ENCODE measurements around the gene HMGXB3.
"Not testable (repeated sequence)": the region's sequence is repeated elsewhere in the genome, so short reads cannot be mapped to it uniquely, and the experiment has no call there.

HMGXB3 gene

DNA sequence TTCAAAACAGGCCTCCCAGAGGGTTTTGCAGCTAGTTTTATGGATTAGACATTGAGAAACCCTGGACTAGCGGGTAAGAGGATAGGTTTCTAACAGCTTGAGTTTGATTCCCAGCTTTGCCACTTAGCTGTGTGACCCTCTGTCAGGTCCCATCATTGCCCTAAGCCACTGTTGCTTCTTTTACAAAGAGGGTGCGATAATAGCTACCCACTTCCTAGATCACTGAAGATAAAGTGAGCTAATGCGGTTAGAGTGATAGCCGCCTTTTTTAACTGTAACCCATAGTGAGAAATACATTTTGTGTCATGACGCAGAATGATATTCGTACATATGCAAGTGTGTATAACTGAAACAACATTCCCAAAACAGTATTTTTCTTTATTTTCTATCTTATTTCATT is 45.5 kb downstream of the HMGXB3 start:
- TF ChIP-seq ZNF274 (IDR thresholded peaks at IDR 0.05; ENCODE audit: low read depth, low read length) = no peak

DNA sequence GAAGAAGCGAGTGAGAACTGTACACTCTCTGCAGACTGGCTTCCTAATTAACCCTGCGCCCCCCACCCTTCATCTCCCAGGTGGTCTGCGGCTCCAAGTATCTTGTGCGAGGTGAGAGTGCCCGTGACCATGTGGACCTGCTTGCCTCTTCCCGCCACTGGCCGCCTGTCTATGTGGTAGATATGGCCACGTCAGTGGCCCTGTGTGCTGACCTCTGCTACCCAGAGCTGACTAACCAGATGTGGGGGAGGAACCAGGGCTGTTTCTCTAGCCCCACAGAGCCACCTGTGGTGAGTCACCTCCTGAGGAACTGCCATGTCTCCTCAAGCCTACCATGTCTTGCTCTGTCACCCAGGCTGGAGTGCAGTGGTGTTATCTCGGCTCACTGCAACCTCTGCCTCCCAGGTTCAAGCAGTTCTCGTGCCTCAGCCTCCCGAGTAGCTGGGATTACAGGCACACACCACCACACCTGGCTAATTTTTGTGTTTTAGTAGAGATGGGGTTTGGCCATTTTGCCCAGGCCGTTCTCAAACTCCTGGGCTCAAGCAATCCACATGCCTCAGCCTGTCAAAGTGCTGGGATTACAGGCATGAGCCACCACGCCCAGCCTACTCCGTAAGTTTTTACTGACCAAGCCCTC is 49.8 kb downstream of the HMGXB3 start:
- H3K4me3 ChIP-seq (ENCODE audit: low read length) = not testable (repeated sequence)

More for the DNA sequence above, 45.5 kb downstream of the HMGXB3 start:
- no peak overlapping the region for H3K4me3 ChIP-seq (ENCODE audit: low read length)

DNA sequence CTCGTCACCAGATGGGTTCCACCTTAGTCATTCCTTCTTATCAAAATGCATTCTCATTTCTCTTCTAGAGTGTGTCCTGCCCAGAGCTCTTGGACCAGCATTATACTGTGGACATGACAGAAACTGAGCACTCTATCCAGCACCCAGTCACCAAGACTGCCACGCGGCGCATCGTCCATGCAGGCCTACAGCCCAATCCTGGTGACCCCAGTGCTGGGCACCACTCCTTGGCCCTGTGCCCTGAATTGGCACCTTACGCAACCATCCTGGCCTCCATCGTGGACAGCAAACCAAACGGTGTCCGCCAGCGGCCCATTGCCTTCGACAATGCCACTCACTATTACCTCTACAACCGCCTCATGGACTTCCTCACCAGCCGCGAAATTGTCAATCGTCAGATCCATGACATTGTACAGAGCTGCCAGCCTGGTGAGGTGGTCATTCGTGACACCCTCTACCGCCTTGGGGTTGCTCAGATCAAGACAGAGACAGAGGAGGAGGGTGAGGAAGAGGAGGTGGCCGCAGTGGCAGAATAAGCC is 51.2 kb downstream of the HMGXB3 start:
- TF ChIP-seq ZNF274 (IDR thresholded peaks at IDR 0.05; ENCODE audit: low read depth, low read length) = no peak
- H3K4me3 ChIP-seq (ENCODE audit: low read length) = no peak overlapping the region

DNA sequence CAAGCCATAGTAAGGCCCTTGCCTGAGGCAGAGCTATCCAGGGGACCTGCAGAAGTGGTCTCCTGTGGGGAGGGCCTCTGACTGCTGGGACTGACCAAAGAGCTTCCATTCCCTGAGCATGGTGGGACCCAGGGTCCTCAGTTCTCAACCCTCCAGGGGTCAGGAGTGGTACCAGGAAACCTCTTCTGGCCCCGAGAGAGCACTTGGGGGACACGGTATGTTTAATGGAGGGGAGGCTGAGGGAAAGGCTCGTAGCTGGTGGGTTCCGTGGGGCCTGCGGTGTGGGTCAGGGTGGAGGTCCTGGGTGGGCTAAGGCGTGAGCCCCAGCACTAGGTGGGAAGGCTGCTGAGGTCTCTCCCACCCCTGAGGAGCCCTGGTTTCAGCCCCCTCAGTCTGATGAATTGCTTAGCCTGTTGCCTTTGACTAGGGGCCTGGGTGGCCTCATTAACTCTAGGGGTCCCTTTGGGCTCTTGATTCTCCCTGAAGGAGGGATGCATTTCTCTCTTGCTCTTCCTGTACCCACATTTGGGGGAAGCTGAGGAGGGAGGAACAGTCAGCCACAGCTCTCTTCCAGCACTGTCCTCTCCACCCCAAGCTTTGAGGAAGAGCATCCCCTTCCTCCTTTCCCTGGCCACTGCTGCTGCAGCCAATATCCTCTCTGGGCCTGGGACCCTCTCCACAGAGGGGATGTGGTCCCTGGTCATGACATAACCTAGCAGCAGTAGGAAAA is 51.9 kb downstream of the HMGXB3 start:
- no peak overlapping the region for H3K4me3 ChIP-seq (ENCODE audit: low read length)
- no peak for TF ChIP-seq ZNF274 (IDR thresholded peaks at IDR 0.05; ENCODE audit: low read depth, low read length)

DNA sequence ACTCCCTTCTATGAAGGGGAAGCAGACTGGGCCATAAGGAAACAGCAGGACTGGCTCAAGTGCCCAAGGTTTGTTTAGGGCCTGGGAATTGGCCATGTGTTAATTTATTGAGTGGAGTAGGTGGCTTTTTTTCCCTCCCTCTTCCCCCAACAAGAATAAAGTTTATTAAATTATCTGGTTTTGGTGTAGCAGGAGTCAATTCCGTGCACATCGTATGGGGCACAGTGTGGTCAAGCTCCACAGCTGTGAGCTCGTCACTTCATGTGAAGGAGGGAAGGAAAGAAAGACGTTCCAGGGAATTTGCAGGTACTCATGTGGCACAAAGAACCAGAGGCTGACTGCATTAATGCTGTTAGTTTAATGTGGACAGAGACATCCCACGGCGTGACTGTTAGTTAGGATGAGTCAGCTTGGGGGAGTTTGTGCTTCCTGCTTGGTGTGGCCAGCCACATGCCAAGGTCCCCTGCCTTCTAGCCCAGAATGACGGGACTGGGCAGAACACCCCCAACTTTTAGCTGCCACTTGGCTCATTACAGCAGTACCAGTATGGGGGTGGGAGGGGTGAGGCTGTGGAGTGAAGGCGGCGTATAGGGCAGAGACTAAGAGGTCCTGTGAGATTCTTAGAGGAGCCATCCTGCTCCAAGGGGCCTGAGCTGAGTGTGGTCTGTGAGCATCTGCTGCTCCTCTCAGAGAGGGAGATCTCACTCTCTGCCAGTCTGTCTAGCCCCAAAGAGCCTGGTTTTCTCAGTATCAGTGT is 52.6 kb downstream of the HMGXB3 start:
- TF ChIP-seq ZNF274 (IDR thresholded peaks at IDR 0.05; ENCODE audit: low read depth, low read length) = no peak
- no peak overlapping the region for H3K4me3 ChIP-seq (ENCODE audit: low read length)

DNA sequence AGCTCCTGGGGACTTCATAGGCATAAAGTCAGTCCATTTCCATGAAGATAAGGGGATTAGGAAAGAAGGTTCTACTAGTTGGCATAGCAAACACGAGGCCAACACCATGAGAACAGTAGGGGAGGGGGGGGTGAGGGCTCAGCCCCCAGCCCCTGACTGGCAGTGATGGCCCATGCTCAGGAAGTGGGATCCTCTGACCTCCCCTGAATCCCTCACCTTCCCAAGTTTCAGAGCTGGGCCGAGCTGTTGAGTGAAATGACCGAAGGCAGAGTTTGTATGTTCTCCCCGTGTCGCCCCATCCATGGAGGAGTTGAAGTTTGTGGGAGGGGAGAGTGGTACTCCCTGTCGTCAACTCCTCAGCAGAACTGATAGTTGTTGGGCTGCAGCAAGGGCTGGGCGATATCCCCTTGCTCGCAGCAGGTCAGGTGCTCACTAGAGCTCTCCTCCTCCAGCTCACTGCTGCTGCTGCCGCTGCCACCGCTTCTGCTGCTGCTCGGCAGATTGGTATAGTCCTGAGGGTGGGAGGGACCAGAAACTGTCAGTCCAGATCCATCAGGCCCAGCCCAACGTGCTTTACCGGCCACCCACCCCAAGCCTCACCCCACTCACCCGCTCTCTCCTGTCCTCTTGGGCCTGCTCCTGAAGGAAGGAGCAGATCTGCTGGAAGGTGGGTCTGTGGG is 53.3 kb downstream of the HMGXB3 start:
- TF ChIP-seq ZNF274 (IDR thresholded peaks at IDR 0.05; ENCODE audit: low read depth, low read length) = no peak
- no peak overlapping the region for H3K4me3 ChIP-seq (ENCODE audit: low read length)

DNA sequence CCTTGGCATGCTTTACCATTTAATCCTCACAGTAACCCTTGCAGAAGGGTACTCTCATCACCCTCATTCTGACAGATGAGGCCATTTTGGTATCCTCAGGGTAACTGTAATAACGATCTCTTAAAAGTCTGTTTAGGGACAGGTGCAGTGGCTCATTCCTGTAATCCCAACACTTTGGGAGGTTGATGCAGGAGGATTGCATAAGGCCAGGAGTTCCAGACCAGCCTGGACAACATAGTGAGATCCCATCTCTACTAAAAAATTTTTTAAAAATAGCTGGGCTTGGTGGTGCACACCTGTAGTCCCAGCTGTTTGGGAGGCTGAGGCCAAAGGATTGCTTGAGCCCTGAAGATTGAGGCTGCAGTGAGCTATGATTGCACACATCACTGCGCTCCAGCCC is 54.0 kb downstream of the HMGXB3 start:
- TF ChIP-seq ZNF274 (IDR thresholded peaks at IDR 0.05; ENCODE audit: low read depth, low read length) = no peak
- no peak overlapping the region for H3K4me3 ChIP-seq (ENCODE audit: low read length)

DNA sequence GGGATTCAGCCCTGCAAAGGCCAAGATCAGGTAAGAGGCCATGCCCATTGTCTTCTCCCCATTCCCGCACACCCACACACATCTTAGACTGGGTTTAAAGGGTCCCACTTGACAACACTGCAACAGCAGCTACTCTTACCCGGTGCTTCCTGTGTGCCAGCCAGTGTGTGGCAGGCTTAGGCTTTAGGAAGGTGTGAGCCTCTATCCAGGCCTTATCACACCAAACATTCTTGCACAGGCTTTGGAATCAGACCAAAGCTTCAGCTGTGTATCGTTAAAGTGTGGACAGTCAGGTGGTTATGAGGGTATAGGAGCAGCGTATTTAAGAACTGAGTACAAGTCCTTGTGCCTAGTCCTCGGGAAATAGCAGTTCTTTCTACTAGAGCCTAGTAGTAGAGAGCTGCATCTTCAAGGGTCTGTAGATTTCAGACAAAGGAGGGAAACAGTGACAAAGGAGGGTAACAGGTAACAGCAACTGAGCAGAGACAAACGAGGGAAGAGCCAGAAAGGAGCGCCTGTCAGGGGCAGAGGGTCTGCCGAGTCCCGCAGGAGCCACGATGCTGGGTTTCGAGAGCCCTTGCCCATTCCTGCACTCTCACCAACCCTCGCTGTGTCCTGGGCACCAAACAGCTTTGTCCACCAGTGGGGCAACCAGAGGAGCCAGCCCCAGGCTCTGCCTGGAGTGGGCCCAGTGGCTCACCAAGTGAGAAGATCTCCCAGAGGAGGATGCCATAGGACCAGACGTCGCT is 55.0 kb downstream of the HMGXB3 start:
- TF ChIP-seq ZNF274 (IDR thresholded peaks at IDR 0.05; ENCODE audit: low read depth, low read length) = no peak
- no peak overlapping the region for H3K4me3 ChIP-seq (ENCODE audit: low read length)

DNA sequence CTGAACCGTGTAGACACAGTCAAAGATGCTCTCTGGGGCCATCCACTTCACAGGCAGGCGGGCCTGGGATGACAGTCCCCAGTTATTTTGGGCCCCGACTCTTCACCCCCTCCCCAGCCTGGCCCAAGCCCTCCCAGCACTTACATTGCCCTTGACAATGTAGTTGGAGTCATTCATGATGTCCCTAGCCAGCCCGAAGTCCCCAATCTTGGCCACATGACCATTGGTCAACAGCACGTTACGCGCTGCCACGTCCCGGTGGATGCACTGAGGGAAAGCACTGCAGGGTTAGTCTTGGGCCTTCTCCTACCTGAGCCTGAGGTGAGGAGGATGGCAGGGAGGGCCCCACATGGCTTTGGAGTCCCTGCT is 55.5 kb downstream of the HMGXB3 start:
- no peak overlapping the region for H3K4me3 ChIP-seq (ENCODE audit: low read length)
- no peak for TF ChIP-seq ZNF274 (IDR thresholded peaks at IDR 0.05; ENCODE audit: low read depth, low read length)

DNA sequence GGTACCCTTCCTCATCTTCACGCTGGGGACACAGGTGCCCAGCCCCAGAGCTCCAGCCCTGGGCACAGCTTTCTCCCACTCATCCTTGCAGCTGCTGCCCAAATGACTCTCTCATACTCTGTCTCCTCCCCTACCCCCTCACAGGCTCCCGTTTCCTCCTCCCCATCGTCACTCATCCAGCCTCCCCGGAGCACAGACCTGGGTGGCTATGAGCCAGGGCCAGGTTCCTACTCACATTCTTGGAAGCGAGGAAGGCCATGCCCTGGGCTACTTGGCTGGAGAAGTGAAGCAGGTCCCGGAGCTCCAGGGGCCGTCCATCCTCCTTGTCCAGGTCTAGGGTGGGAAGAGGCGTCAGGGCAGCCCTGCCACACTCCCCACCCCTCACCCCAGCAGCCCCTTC is 56.5 kb downstream of the HMGXB3 start:
- TF ChIP-seq ZNF274 (IDR thresholded peaks at IDR 0.05; ENCODE audit: low read depth, low read length) = no peak
- no peak overlapping the region for H3K4me3 ChIP-seq (ENCODE audit: low read length)

DNA sequence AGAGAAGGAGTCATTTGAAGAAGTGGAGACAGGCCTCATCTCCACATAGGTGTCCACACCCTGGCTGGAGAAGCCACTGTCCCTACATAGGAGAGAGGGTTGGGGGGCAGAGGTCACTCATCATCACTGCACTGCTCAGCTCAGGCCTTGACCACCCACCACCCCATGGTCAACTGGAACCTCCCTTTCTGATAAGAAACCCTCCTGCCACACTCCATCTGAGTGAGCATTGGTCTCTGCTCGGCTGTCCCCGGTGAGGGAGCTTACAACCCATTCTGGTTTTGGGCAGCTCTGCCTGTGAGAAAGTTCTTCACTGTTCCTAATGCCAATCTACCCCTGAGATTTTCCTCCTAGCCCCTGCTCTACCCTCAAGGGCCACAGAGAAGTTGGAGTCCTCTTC is 57.0 kb downstream of the HMGXB3 start:
- H3K4me3 ChIP-seq (ENCODE audit: low read length) = no peak overlapping the region
- TF ChIP-seq ZNF274 (IDR thresholded peaks at IDR 0.05; ENCODE audit: low read depth, low read length) = no peak

DNA sequence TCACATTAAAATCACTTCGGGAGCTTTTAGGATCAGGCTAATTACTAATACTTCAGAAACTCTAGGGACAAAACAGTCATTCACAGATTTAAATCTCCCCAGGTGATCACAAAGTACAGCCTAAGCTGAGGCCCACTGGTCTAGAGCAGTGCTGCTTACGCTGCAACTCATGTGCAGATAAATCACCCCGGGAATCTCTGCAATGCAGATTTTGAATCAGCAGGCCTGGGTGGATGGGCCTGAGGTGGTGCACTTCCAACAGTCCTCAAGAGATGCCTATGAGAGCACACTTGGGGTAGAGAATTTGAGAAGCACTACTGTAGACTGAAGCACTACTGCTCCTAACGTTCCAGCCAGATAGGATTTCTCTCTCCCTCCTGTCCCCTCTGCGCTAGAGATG is 57.5 kb downstream of the HMGXB3 start:
- no peak for TF ChIP-seq ZNF274 (IDR thresholded peaks at IDR 0.05; ENCODE audit: low read depth, low read length)

DNA sequence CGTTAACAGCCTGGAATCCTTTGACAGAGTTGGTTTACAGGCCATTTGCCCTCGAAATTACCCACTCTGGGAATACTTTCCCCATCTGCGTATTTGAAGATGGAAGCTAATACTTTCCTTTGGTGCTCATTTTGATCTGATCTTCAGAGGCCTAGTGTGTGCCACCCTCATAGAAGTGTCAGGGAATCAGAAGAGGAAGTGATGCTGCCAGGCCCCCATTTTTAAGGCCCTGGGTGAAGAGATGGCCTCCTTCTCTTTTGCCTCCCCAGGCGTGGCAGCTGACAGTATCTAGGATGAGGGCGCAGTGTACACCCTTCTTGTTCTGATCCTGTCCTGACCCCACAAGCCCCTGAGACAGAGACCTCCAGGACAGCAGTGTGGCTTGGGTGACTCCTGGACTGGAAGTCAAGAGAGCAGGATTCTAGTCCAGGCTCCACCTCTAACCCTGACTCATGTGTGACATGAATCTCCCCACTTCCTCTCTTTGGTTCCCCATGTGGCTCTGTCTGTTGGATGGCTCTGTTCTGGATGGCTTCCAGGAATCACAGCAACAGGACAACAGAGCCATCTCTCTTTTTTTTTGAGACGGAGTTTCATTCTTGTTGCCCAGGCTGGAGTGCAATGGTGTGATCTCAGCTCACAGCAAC is 58.1 kb downstream of the HMGXB3 start:
- H3K4me3 ChIP-seq (ENCODE audit: low read length) = no peak overlapping the region
- no peak for TF ChIP-seq ZNF274 (IDR thresholded peaks at IDR 0.05; ENCODE audit: low read depth, low read length)

More for the DNA sequence above, 57.5 kb downstream of the HMGXB3 start:
- no peak overlapping the region for H3K4me3 ChIP-seq (ENCODE audit: low read length)
